A549 (cell line): ENCODE measurements around the gene EP400. TPM values are rescaled to one million over a fixed set of nuclear protein-coding genes. Genes with fewer than 3 reads are reported as not detected.

Experiments used
- ATAC-seq, 2 experiments: fragments of 200-7000 bp in 1 of 2; fragments of >200 bp in 1 of 2; cut with Nextera tagmentation in 1 of 2; cut with Tn5 transposase in 1 of 2; 3 replicates each; pipeline versions ENCODE4 v1.8.0 to v1.9.1; 2018 to 2020; ENCODE audit warnings: mild to moderate bottlenecking in 1 of 2, moderate library complexity in 1 of 2
- CTCF ChIA-PET: fragments of 300-600 bp; sonication (Branson Sonifier 250); formaldehyde crosslinking; extraction: SDS; loops from one replicate; lab custom pipeline; 2021; ENCODE audit warnings: antibody characterized with exemption, inconsistent platforms; lab: Yijun Ruan, JAX
- POLR2A ChIA-PET: fragments of 350-600 bp; formaldehyde crosslinking; extraction: SDS; loops from one replicate; lab custom pipeline; 2021; ENCODE audit warnings: antibody characterized with exemption, inconsistent platforms; lab: Yijun Ruan, JAX
- DNase-seq, 2 experiments: peaks; one replicate each; pipeline versions ENCODE4 v3.0.0 to v3.0.0-alpha.2; 2011 to 2016; ENCODE audit warnings: low read depth in 1 of 2, low spot score in 1 of 2
- FAIRE-seq: peaks from 2 replicates; lab custom pipeline; 2011; peaks lifted over from hg19 to GRCh38; lab: Jason Lieb, UNC
- H3K27ac ChIP-seq, 2 experiments: fragments of >200 bp; sonication (Bioruptor Twin); formaldehyde crosslinking; 3 replicates each; pipeline ENCODE4 v1.5.1; 2016 to 2017
- H3K4me1 ChIP-seq: fragments of >200 bp; sonication (Bioruptor Twin); formaldehyde crosslinking; 3 replicates; pipeline ENCODE4 v1.6.1; 2016
- H3K4me2 ChIP-seq: fragments of >200 bp; sonication (Bioruptor Twin); formaldehyde crosslinking; 3 replicates; pipeline ENCODE4 v1.6.1; 2016
- H3K4me3 ChIP-seq: fragments of >200 bp; sonication (Bioruptor Twin); formaldehyde crosslinking; 3 replicates; pipeline ENCODE4 v1.5.1; 2016
- H3K9me3 ChIP-seq: fragments of >200 bp; sonication (Bioruptor Twin); formaldehyde crosslinking; 3 replicates; pipeline ENCODE4 v1.6.1; 2016
- BCL3 ChIP-seq: fragments of >200 bp; sonication (Bioruptor Twin); formaldehyde crosslinking; IDR thresholded peaks from 3 replicates; pipeline ENCODE4 v1.6.1; 2016
- BHLHE40 ChIP-seq: IDR thresholded peaks from 2 replicates; pipeline ENCODE4 v1.6.1; 2012; ENCODE audit warnings: low read depth, low read length, inconsistent platforms
- CBX2 ChIP-seq: fragments of 200-600 bp; sonication (generic); IDR thresholded peaks from 2 replicates; pipeline ENCODE4 v1.6.1; 2016; ENCODE audit warnings: low read depth, mild to moderate bottlenecking, borderline replicate concordance
- CBX8 ChIP-seq: fragments of 200-600 bp; sonication (generic); IDR thresholded peaks from 2 replicates; pipeline ENCODE4 v1.6.1; 2016
- CHD2 ChIP-seq: fragments of 150-350 bp; IDR thresholded peaks from 2 replicates; pipeline ENCODE4 v1.6.1; 2014; ENCODE audit warnings: low read length; ENCODE audit not compliant: partially characterized antibody
- EP300 ChIP-seq, 2 experiments: fragments of >200 bp; sonication (Bioruptor Twin); formaldehyde crosslinking; IDR thresholded peaks; 2 replicates in 1 of 2; 3 replicates in 1 of 2; pipeline ENCODE4 v1.6.1; 2016 to 2017
- HDAC2 ChIP-seq: fragments of 200-600 bp; sonication (generic); IDR thresholded peaks from 2 replicates; pipeline ENCODE4 v1.6.1; 2016
- HOXB13 ChIP-seq: fragments of 250-450 bp; sonication (Bioruptor Pico); IDR thresholded peaks from 2 replicates; pipeline ENCODE4 v1.5.0; 2020; ENCODE audit warnings: low read depth, mild to moderate bottlenecking, moderate library complexity
- HOXB5 ChIP-seq: fragments of 250-450 bp; sonication (Bioruptor Pico); IDR thresholded peaks from 2 replicates; pipeline ENCODE4 v1.5.0; 2020; ENCODE audit warnings: mild to moderate bottlenecking, moderate library complexity
- JUNB ChIP-seq: fragments of >200 bp; sonication (Bioruptor Twin); formaldehyde crosslinking; IDR thresholded peaks from 2 replicates; pipeline ENCODE4 v1.6.1; 2016
- MYC ChIP-seq: IDR thresholded peaks from 2 replicates; pipeline ENCODE4 v1.6.1; 2012; ENCODE audit warnings: mild to moderate bottlenecking, inconsistent platforms, low read length, improper control_type of control experiment, borderline replicate concordance
- POLR2A ChIP-seq: IDR thresholded peaks from 2 replicates; pipeline ENCODE4 v1.6.1; 2012; ENCODE audit warnings: mild to moderate bottlenecking, low read length
- RAD21 ChIP-seq, 2 experiments: fragments of >200 bp in 1 of 2; sonication (Bioruptor Twin) in 1 of 2; formaldehyde crosslinking in 1 of 2; IDR thresholded peaks in 1 of 2; conservative IDR thresholded peaks in 1 of 2; 2 replicates in 1 of 2; 3 replicates in 1 of 2; pipeline ENCODE4 v1.6.1; 2012 to 2018; ENCODE audit warnings: inconsistent platforms in 1 of 2
- REST ChIP-seq: fragments of 200-600 bp; sonication (generic); IDR thresholded peaks from 2 replicates; pipeline ENCODE4 v1.6.1; 2016; ENCODE audit warnings: antibody characterized with exemption, mild to moderate bottlenecking, moderate library complexity
- RNF2 ChIP-seq: fragments of 200-600 bp; sonication (generic); IDR thresholded peaks from 2 replicates; pipeline ENCODE4 v1.6.1; 2016; ENCODE audit warnings: low read depth, mild to moderate bottlenecking, antibody characterized with exemption, moderate library complexity, borderline replicate concordance
- TFCP2L1 ChIP-seq: fragments of 250-450 bp; sonication (Bioruptor Pico); IDR thresholded peaks from 2 replicates; pipeline ENCODE4 v1.5.0; 2021; ENCODE audit warnings: mild to moderate bottlenecking
- ZC3H11A ChIP-seq: fragments of 450-650 bp; IDR thresholded peaks from 2 replicates; pipeline ENCODE4 v1.6.1; 2014; ENCODE audit warnings: antibody characterized with exemption, mild to moderate bottlenecking
- WGBS: methylation state at CpG from one replicate; pipeline ENCODE4 v1.1.6; 2017; ENCODE audit errors: missing lambda C conversion rate; 5-methylcytosine and 5-hydroxymethylcytosine counted together
- polyA plus RNA-seq, 4 experiments: library from polyadenylated mRNA; depleted of rRNA in 3 of 4; stranded (reverse); fragments of >200 nt; fragmentation: RNase III in 1 of 4; extraction: RNeasy Plus Mini Kit Qiagen cat#74134 plus additional on column Dnase treatment in 1 of 4; gene quantifications; 2 replicates in 3 of 4; 3 replicates in 1 of 4; pipeline ENCODE4 v1.2.3, GENCODE V29; 2011 to 2017
- TF ChIP-seq, protein P1 (sequence below): IDR thresholded peaks from 2 replicates; pipeline ENCODE4 v1.6.1; 2012; ENCODE audit warnings: low read depth, borderline replicate concordance

Gene EP400
- polyA plus RNA-seq, 2 of the 4 experiments (the other 2 are of a cell fraction) = 9.7 to 15.2 TPM

GRCh38 chr12:131915823-131916222 lies 33.9 kb upstream of the EP400 start (continued):
- TF ChIP-seq REST (no peak), JUNB (no peak), EP300 (IDR thresholded peaks at IDR 0.05) (no peak), CBX2 (no peak), TFCP2L1 (CRISPR knock-in tag) (no peak)

DNA sequence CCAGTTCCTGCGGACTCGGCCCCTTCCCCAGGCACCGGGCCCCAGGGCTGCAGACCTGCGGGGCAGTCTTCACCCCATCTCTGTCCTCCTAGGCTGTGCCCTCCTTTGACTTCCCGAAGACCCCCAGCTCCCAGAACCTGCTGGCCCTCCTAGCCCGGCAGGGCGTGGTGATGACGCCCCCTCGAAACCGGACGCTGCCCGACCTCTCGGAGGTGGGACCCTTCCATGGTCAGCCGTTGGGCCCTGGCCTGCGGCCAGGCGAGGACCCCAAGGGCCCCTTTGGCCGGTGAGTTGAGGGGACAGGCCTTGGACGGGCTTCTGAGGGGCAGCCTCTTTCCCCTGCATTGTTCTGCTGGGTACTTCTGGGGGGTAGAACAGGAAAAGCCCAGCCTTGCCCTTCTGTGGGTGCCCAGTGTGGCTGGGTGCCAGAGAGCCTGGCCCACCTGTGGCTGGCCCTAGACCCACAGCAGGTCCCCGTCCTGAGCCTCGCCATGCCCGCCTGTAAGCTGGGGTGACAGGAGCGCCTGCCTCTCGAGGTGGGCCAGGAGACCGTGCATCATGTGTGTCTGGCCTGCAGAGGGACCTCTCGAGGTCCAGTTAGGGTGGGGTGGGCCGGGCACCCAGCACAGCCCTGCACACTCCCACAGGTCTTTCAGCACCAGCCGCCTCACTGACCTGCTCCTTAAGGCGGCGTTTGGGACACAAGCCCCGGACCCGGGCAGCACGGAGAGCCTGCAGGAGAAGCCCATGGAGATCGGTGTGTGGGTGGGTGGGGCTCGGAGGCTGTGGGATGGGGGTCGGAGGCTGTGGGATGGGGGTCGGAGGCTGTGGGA lies 33.2 kb upstream of the EP400 start:
- TF ChIP-seq RAD21 (conservative IDR thresholded peaks at IDR 0.05 in 1 of 2, IDR thresholded peaks at IDR 0.05 in 1 of 2) (no peak), CHD2 (no peak), HOXB5 (no peak), CBX2 (no peak), ZC3H11A (no peak), HDAC2 (no peak), CBX8 (no peak), RNF2 (no peak), BCL3 (no peak), HOXB13 (CRISPR knock-in tag) (no peak), REST (no peak), POLR2A (no peak), BHLHE40 (no peak), MYC (no peak)
- TF ChIP-seq, protein P1, sequence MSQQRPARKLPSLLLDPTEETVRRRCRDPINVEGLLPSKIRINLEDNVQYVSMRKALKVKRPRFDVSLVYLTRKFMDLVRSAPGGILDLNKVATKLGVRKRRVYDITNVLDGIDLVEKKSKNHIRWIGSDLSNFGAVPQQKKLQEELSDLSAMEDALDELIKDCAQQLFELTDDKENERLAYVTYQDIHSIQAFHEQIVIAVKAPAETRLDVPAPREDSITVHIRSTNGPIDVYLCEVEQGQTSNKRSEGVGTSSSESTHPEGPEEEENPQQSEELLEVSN = no peak

More for the DNA sequence above, 33.2 kb upstream of the EP400 start:
- DNase-seq (peak in 1 of 2 experiments; percentile 55), FAIRE-seq (no peak), ATAC-seq (peak in 1 of 2 experiments; percentile 8; a peak in 3 of 6 replicates)
- Histone ChIP-seq H3K4me1 (peaks cover 18% of the 10 kb centered on the region), H3K4me3 (no peak overlapping the region), H3K4me2 (no peak overlapping the region), H3K9me3 (no peaks in the 10 kb centered on the region), H3K27ac (no peak overlapping the region)
- WGBS = 87% methylated on average over 27 of the region's 36 CpGs
- POLR2A ChIA-PET = no interaction called here
- CTCF ChIA-PET = interaction anchor here (0.5 to 1.8 kb wide), 4 partner anchors 10 to 65 kb away, joined by 3 to 7 read pairs (median 4); no protein-coding TSS in a partner anchor
